K562 (cell line): ENCODE measurements around the gene KLK14. TPM values are rescaled to one million over a fixed set of nuclear protein-coding genes. Genes with fewer than 3 reads are reported as not detected.
A peak's percentile ranks its signal among the peaks of the same experiment; 100 is the strongest.

Experiments used
- ATF3 ChIP-seq, 2 experiments: fragments of 450-650 bp in 1 of 2; sonication (generic) in 1 of 2; formaldehyde crosslinking in 1 of 2; IDR thresholded peaks in 1 of 2; conservative IDR thresholded peaks in 1 of 2; 2 replicates each; pipeline versions ENCODE4 v1.6.1 to v1.8.1; 2016 to 2023; ENCODE audit warnings: mild to moderate bottlenecking in 2 of 2, moderate library complexity in 2 of 2, inconsistent platforms in 1 of 2, missing genetic modification reagents in 1 of 2
- FOXA3 ChIP-seq, 2 experiments: fragments of 450-650 bp in 1 of 2; sonication (generic) in 1 of 2; formaldehyde crosslinking; IDR thresholded peaks in 1 of 2; conservative IDR thresholded peaks in 1 of 2; 2 replicates each; pipeline versions ENCODE4 v1.4.0 to v1.8.0; 2020 to 2022; ENCODE audit warnings: mild to moderate bottlenecking in 2 of 2, missing genetic modification reagents in 1 of 2
- GTF2A2 ChIP-seq: IDR thresholded peaks from 2 replicates; pipeline ENCODE4 v1.6.1; 2016; ENCODE audit warnings: mild to moderate bottlenecking, missing genetic modification characterization, missing compliant biosample characterization
- HDAC3 ChIP-seq: fragments of 450-650 bp; IDR thresholded peaks from 2 replicates; pipeline ENCODE4 v1.6.1; 2018; ENCODE audit warnings: borderline replicate concordance, mild to moderate bottlenecking, moderate library complexity; ENCODE audit not compliant: partially characterized antibody
- KLF1 ChIP-seq: fragments of 450-650 bp; IDR thresholded peaks from 2 replicates; pipeline ENCODE4 v1.6.1; 2016; ENCODE audit warnings: missing genetic modification characterization, missing compliant biosample characterization
- NCOA1 ChIP-seq: fragments of 450-650 bp; IDR thresholded peaks from 2 replicates; pipeline ENCODE4 v1.6.1; 2016; ENCODE audit warnings: low read depth
- PHF8 ChIP-seq: fragments of 200-600 bp; sonication (generic); IDR thresholded peaks from 2 replicates; pipeline ENCODE4 v1.6.1; 2012; ENCODE audit warnings: mixed run types, mild to moderate bottlenecking, inconsistent platforms, low read length, moderate library complexity, borderline replicate concordance
- RAD51 ChIP-seq: fragments of 450-650 bp; IDR thresholded peaks from 2 replicates; pipeline ENCODE4 v1.7.1; 2016; ENCODE audit warnings: low read depth, mild to moderate bottlenecking, borderline replicate concordance
- REST ChIP-seq, 2 experiments: fragments of 450-650 bp; formaldehyde crosslinking in 1 of 2; IDR thresholded peaks; 2 replicates each; pipeline versions ENCODE4 v1.4.0 to v1.6.1; 2014 to 2020; ENCODE audit warnings: mild to moderate bottlenecking in 2 of 2, borderline replicate concordance in 1 of 2, low read depth in 1 of 2
- RUNX1 ChIP-seq: sonication (generic); IDR thresholded peaks from 2 replicates; pipeline ENCODE4 v1.6.1; 2016; ENCODE audit warnings: antibody characterized with exemption, low read depth
- SUPT5H ChIP-seq: fragments of 450-650 bp; IDR thresholded peaks from 2 replicates; pipeline ENCODE4 v1.6.1; 2016
- TAL1 ChIP-seq: fragments of 450-650 bp; IDR thresholded peaks from 2 replicates; pipeline ENCODE4 v1.6.1; 2016; ENCODE audit warnings: mild to moderate bottlenecking
- polyA plus RNA-seq, 8 experiments: library from polyadenylated mRNA; depleted of rRNA in 4 of 8; stranded (reverse) in 5 of 8; unstranded in 3 of 8; fragments of >200 nt; fragmentation: Nextera tagmentation in 2 of 8; fragmentation: Illumina TruSeq in 1 of 8; extraction: Ambion mirVana in 2 of 8; extraction: Trizol in 1 of 8; gene quantifications; 2 replicates each; pipeline versions ENCODE4 v1.2.1 to v1.2.3, GENCODE V29; 2011 to 2014; ENCODE audit warnings: inconsistent platforms in 1 of 8, missing spikeins in 1 of 8
- total RNA-seq, 7 experiments: library from RNA; depleted of rRNA in 6 of 7; stranded (reverse); fragments of >200 nt in 6 of 7; fragmentation: Illumina TruSeq in 2 of 7; extraction: Trizol in 2 of 7; gene quantifications; 2 replicates each; pipeline versions ENCODE4 v1.2.1 to v1.2.3, GENCODE V29; 2011 to 2021; ENCODE audit warnings: low replicate concordance in 1 of 7

The KLK14 gene
- total and polyA plus RNA-seq, 9 of the 15 experiments (the other 6 are each of a cell fraction or from before 2014, with no cell fraction given), result not detected

- TF ChIP-seq PHF8 (no peak), KLF1 (tag) (no peak), GTF2A2 (tag) (no peak), REST (IDR thresholded peaks at IDR 0.05; ENCODE audit: borderline replicate concordance) (peak; percentile 45; the same call in 1 of the 2 replicates), REST (CRISPR knock-in tag; IDR thresholded peaks at IDR 0.05; ENCODE audit: low read depth) (no peak), ATF3 (IDR thresholded peaks at IDR 0.05) (no peak), ATF3 (CRISPR knock-in tag; conservative IDR thresholded peaks at IDR 0.05) (no peak), SUPT5H (no peak), RUNX1 (no peak), NCOA1 (0 out of 2 replicates have a peak, but pooled peaks have one; percentile 45), FOXA3 (CRISPR knock-in tag; conservative IDR thresholded peaks at IDR 0.05 in 1 of 2, IDR thresholded peaks at IDR 0.05 in 1 of 2) (no peak; a peak in 1 of 4 replicates), HDAC3 (no peak), RAD51 (no peak), TAL1 (no peak)
Measured at GRCh38 chr19:51131780-51132680, 49.3 kb upstream of the KLK14 start (continued).
